ENCODE data around the gene MMD.

Gene MMD

DNA sequence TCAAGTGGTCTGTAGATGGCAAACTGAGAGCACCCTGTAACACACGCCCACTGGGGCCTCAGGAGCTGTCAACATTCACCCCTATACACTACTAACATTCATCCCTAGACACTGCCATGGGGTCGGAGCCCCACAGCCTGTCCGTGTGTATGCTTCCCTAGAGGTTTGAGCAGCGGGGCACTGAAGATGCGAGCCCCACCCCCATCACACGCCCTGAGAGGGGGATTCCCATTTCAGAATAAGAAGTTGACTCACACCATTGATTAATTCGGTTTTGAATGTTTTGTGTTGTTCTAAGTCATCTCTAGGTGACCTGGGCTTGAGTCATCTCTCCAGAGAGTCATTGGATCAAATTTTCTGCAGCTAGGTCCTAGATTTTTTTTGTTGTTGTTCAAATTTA, 37.3 kb upstream of the MMD start:
- Histone ChIP-seq H4K20me1 (ENCODE audit: insufficient read depth, low read length) (no peaks in the 10 kb centered on the region), H3K79me2 (ENCODE audit: insufficient read depth, low read length) (no peaks in the 10 kb centered on the region), H3F3A (ENCODE audit: insufficient read depth, low read length) (no peaks in the 10 kb centered on the region), H3K9me2 (ENCODE audit: low read depth, low read length) (no peaks in the 10 kb centered on the region), H3K4me3 (ENCODE audit: low read depth, low read length, poor library complexity, severe bottlenecking) (no peak overlapping the region), H3K4me2 (ENCODE audit: low read length) (no peak overlapping the region), H3K4me1 (ENCODE audit: insufficient read depth, low read length, severe bottlenecking) (peaks cover 3% of the 10 kb centered on the region), H3K27me3 (ENCODE audit: insufficient read depth, low read length) (no peaks in the 10 kb centered on the region), H3K36me3 (ENCODE audit: insufficient read depth, low read length) (no peaks in the 10 kb centered on the region), H3K9ac (ENCODE audit: low read length) (no peak overlapping the region), H3K27ac (ENCODE audit: low read depth, low read length, poor library complexity, severe bottlenecking) (no peak overlapping the region), H3K9me3 (ENCODE audit: low read length) (no peaks in the 10 kb centered on the region), H2AFZ (ENCODE audit: low read length) (no peak overlapping the region)
- TF ChIP-seq, protein P1, sequence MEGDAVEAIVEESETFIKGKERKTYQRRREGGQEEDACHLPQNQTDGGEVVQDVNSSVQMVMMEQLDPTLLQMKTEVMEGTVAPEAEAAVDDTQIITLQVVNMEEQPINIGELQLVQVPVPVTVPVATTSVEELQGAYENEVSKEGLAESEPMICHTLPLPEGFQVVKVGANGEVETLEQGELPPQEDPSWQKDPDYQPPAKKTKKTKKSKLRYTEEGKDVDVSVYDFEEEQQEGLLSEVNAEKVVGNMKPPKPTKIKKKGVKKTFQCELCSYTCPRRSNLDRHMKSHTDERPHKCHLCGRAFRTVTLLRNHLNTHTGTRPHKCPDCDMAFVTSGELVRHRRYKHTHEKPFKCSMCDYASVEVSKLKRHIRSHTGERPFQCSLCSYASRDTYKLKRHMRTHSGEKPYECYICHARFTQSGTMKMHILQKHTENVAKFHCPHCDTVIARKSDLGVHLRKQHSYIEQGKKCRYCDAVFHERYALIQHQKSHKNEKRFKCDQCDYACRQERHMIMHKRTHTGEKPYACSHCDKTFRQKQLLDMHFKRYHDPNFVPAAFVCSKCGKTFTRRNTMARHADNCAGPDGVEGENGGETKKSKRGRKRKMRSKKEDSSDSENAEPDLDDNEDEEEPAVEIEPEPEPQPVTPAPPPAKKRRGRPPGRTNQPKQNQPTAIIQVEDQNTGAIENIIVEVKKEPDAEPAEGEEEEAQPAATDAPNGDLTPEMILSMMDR (IDR thresholded peaks at IDR 0.05; ENCODE audit: low read length): no peak
- TF ChIP-seq EZH2 (IDR thresholded peaks at IDR 0.05; ENCODE audit: borderline replicate concordance, low read length): no peak

DNA sequence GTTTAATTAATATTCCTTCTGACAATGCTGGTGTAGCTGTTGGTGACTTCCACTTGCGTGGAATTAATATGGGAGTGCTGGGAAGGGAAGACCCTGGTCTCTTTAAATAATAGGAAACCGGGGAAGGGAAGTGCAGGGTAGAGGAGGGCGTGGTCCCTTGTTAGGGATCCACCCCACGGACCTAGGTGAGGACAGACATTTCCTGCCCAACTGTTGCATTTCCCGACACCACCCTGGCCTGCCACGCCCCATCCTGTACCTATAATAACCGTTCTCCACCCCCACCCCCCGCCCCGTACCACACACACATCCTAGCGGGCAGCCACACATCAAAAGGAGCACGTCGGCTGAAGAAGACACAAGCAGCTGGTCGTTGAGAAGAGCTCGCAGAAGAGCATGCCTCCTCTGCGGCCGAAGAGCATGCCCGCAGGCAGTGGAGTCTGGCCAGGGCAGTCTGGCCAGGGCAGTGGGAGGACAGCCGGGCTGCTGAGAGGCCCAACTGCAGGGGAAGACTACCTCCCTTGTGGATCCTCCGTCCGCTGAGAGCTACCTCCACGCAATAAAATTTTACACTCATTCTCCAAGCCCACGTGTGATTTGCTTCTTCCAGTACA, 36.8 kb upstream of the MMD start:
- H3K9ac ChIP-seq (ENCODE audit: low read length): no peak overlapping the region
- no peak overlapping the region; the same call in 1 of the 2 replicates for H3K4me2 ChIP-seq (ENCODE audit: low read length)
- H3F3A ChIP-seq (ENCODE audit: insufficient read depth, low read length): no peaks in the 10 kb centered on the region
- no peaks in the 10 kb centered on the region for H3K9me2 ChIP-seq (ENCODE audit: low read depth, low read length)
- no peak overlapping the region for H3K4me3 ChIP-seq (ENCODE audit: low read depth, low read length, poor library complexity, severe bottlenecking)
- TF ChIP-seq EZH2 (IDR thresholded peaks at IDR 0.05; ENCODE audit: borderline replicate concordance, low read length): no peak
- TF ChIP-seq, protein P1 (IDR thresholded peaks at IDR 0.05; ENCODE audit: low read length): no peak
- H3K79me2 ChIP-seq (ENCODE audit: insufficient read depth, low read length): no peaks in the 10 kb centered on the region
- H4K20me1 ChIP-seq (ENCODE audit: insufficient read depth, low read length): no peaks in the 10 kb centered on the region
- H3K9me3 ChIP-seq (ENCODE audit: low read length): no peaks in the 10 kb centered on the region
- H3K36me3 ChIP-seq (ENCODE audit: insufficient read depth, low read length): no peaks in the 10 kb centered on the region
- H3K27me3 ChIP-seq (ENCODE audit: insufficient read depth, low read length): no peaks in the 10 kb centered on the region
- H3K4me1 ChIP-seq (ENCODE audit: insufficient read depth, low read length, severe bottlenecking): peaks cover 3% of the 10 kb centered on the region
- H3K27ac ChIP-seq (ENCODE audit: low read depth, low read length, poor library complexity, severe bottlenecking): no peak overlapping the region
- H2AFZ ChIP-seq (ENCODE audit: low read length): no peak overlapping the region

- Histone ChIP-seq H3K79me2 (ENCODE audit: insufficient read depth, low read length) (no peaks in the 10 kb centered on the region), H3K9me2 (ENCODE audit: low read depth, low read length) (no peaks in the 10 kb centered on the region), H3K27me3 (ENCODE audit: insufficient read depth, low read length) (no peaks in the 10 kb centered on the region), H2AFZ (ENCODE audit: low read length) (no peak overlapping the region), H3K9ac (ENCODE audit: low read length) (no peak overlapping the region), H3K4me2 (ENCODE audit: low read length) (no peak overlapping the region), H3K27ac (ENCODE audit: low read depth, low read length, poor library complexity, severe bottlenecking) (no peak overlapping the region), H3F3A (ENCODE audit: insufficient read depth, low read length) (no peaks in the 10 kb centered on the region), H3K4me1 (ENCODE audit: insufficient read depth, low read length, severe bottlenecking) (peaks cover 3% of the 10 kb centered on the region), H3K36me3 (ENCODE audit: insufficient read depth, low read length) (no peaks in the 10 kb centered on the region), H4K20me1 (ENCODE audit: insufficient read depth, low read length) (no peaks in the 10 kb centered on the region), H3K4me3 (ENCODE audit: low read depth, low read length, poor library complexity, severe bottlenecking) (no peak overlapping the region), H3K9me3 (ENCODE audit: low read length) (no peaks in the 10 kb centered on the region)
- TF ChIP-seq, protein P1 (IDR thresholded peaks at IDR 0.05; ENCODE audit: low read length): no peak
- TF ChIP-seq EZH2 (IDR thresholded peaks at IDR 0.05; ENCODE audit: borderline replicate concordance, low read length): no peak
These were observed 34.9 kb upstream of the MMD start for GRCh38 chr17:55456307-55457240.
